ENCODE measurements around the gene TNFRSF21.

Gene TNFRSF21

GRCh38 chr6:47206626-47207025, 103.1 kb downstream of the TNFRSF21 start:
- TF ChIP-seq, protein P1, sequence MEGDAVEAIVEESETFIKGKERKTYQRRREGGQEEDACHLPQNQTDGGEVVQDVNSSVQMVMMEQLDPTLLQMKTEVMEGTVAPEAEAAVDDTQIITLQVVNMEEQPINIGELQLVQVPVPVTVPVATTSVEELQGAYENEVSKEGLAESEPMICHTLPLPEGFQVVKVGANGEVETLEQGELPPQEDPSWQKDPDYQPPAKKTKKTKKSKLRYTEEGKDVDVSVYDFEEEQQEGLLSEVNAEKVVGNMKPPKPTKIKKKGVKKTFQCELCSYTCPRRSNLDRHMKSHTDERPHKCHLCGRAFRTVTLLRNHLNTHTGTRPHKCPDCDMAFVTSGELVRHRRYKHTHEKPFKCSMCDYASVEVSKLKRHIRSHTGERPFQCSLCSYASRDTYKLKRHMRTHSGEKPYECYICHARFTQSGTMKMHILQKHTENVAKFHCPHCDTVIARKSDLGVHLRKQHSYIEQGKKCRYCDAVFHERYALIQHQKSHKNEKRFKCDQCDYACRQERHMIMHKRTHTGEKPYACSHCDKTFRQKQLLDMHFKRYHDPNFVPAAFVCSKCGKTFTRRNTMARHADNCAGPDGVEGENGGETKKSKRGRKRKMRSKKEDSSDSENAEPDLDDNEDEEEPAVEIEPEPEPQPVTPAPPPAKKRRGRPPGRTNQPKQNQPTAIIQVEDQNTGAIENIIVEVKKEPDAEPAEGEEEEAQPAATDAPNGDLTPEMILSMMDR (IDR thresholded peaks at IDR 0.05; ENCODE audit: borderline replicate concordance, insufficient read depth, low read depth, low read length) = no peak
- H3K4me3 ChIP-seq (ENCODE audit: low read depth, low read length) = no peak overlapping the region

DNA sequence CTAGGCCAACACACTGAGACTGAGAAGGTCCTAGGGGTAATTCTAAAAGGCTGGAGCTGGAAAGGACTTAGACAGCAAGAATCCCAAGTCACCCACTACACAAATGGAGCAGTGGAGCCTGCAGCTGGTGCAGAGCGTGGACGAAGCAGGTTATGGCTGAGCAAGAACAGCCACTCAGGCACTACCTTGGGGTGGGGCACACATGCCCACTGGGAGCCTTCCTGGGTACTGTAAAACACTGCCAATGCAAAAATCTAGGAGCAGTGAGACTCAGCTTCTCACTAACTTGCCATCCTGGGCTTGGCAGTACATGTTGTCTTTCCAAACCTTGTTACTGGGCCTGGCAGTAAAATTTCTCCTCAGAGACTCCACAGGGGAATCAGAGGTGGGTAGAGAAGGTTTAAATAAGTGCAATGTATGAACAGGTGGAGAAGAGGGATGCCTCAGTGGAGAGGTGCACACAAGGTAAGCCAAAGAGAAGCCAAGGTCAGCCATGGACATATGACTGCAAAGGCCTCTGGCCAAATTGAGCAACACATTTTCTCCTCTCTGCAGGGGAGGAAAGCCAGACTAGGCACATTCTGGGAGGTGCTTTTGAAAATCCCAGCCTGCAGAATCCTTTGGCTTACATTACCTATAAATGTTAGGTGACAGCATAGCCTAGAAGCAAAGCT, 105.6 kb downstream of the TNFRSF21 start:
- TF ChIP-seq, protein P1 (IDR thresholded peaks at IDR 0.05; ENCODE audit: borderline replicate concordance, insufficient read depth, low read depth, low read length) = no peak

GRCh38 chr6:47203266-47203937, 106.3 kb downstream of the TNFRSF21 start:
- H3K4me3 ChIP-seq (ENCODE audit: low read depth, low read length) = no peak overlapping the region

More for the DNA sequence above, 105.6 kb downstream of the TNFRSF21 start:
- no peak overlapping the region for H3K4me3 ChIP-seq (ENCODE audit: low read depth, low read length)

GRCh38 chr6:47202644-47203205, 107.0 kb downstream of the TNFRSF21 start:
- H3K4me3 ChIP-seq (ENCODE audit: low read depth, low read length) = no peak overlapping the region
- TF ChIP-seq, protein P1 (IDR thresholded peaks at IDR 0.05; ENCODE audit: borderline replicate concordance, insufficient read depth, low read depth, low read length) = no peak

More at GRCh38 chr6:47203266-47203937, 106.3 kb downstream of the TNFRSF21 start:
- TF ChIP-seq, protein P1 (IDR thresholded peaks at IDR 0.05; ENCODE audit: borderline replicate concordance, insufficient read depth, low read depth, low read length) = no peak

GRCh38 chr6:47200536-47201334, 109.0 kb downstream of the TNFRSF21 start:
- H3K4me3 ChIP-seq (ENCODE audit: low read depth, low read length) = no peak overlapping the region
- TF ChIP-seq, protein P1 (IDR thresholded peaks at IDR 0.05; ENCODE audit: borderline replicate concordance, insufficient read depth, low read depth, low read length) = no peak

- no peak overlapping the region for H3K4me3 ChIP-seq (ENCODE audit: low read depth, low read length)
- TF ChIP-seq, protein P1 (IDR thresholded peaks at IDR 0.05; ENCODE audit: borderline replicate concordance, insufficient read depth, low read depth, low read length) = no peak
Observed at GRCh38 chr6:47197682-47198640, 111.7 kb downstream of the TNFRSF21 start.

Measured in GM12875 (cell line).